GM20431 (cell line): Measurements from ENCODE around the gene FAM3B.

ENCODE experiments used
- in situ Hi-C: fragments of 300-500 bp; cut with MseI, MboI; formaldehyde crosslinking; loops from one replicate; pipeline ENCODE4 v1.15.0; 2020; ENCODE audit warnings: low sequenced_read_pairs; ENCODE audit not compliant: unreplicated experiment

The FAM3B gene

DNA sequence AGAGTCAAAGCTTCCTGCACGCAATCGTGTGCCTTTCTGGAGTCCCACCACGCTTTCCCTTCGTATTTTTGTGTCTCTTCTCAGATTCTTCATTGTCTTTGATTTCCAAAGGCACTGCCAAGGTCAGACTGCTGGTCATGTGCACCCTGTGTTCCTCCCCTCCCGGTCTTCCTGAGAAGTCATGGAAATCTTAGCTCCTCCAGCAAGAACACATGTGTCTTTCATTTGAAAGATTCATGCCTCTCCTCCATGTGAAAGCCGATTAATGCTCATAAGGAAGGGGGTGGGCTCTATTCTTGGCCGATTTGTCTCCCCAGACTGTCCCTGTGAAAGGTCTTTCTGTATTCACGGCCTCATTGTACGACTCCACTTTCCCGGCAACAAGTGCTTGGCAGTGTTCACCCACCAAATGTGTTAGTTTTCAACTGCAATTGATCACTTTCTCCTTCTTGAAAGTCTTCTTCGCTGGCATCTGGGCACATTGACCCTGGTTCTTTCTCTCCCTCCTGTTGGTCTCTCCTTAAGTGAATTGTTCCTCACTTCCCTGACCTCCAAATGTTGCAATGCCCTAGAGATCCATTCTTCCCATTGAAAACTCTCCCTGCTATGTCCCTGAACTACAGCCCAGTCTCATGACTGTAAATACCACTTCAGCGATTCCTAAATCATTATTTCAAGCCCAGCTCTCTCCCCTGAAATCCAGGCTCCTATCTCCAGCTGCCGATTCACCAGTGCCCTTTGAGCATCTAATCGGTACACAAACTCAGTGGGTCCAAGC lies 70.6 kb downstream of the FAM3B start:
- in situ Hi-C loops, result no loop called here

DNA sequence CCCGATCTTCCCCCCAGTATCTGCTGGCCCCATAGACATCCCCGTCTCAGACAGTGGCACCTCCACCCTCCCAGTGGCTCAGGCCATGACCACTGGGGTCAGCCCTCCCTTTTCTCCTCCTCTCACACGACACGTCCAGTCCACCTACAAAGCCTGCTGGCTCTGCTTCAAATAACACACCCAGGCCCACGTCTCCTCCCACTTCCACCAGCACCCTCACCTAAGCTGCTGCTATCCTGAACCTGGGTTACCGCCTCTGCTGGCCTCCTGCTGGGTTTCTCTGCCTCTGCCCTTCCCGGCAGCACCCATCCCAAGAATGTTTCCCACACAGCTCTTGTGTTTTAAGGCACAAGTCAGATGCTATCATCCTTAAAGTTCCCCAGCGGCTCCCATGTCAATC lies 71.2 kb downstream of the FAM3B start:
- in situ Hi-C loops, result no loop called here

DNA sequence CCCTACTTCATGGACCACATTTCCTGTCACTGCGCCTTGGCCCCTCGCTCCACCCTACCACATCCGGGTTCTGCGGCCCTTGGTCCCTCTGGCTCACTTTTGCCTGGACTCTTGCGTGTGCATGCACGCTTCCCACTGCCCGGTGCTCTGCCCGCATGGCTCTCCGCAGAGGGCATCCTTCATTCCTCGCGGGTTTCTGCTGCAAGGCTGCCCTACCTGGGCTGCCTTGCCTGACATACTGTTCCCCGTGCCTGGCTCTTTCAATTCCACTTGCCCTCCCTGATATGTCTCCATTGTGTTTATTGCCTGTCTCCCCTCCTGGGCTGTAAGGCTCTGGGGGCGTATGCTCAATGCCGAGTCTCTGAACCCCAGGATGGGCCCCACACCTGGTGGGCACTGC lies 71.7 kb downstream of the FAM3B start:
- in situ Hi-C loops, result no loop called here

DNA sequence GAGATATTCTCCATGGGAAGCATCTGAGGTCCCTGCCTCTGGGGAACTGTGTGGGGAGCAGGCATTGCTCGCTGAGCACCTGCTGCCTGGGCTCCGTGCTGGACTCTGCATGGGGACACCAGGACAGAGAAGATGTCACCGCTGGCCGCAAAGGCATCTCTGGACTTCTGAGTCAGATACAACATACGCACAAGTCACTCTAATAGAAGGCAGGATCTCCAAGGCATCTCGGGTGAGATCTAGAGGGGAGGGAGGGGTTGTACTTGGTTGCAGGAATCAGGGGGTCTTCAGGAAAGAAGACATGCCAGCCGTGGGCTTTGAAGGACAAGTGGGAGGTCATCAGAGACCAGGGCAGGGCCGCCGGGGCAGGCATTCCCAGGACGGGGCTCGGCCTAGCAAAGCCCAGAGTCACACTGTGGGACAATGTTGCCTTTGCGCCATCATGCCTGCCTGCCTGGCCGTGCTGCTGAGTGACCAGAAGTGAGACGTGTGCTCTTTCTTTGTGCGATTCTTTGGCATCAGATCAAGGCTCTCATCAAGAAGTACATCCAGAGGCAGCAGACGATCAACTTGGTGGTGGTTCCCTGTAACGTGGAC lies 73.5 kb downstream of the FAM3B start:
- in situ Hi-C loops, result no loop called here

DNA sequence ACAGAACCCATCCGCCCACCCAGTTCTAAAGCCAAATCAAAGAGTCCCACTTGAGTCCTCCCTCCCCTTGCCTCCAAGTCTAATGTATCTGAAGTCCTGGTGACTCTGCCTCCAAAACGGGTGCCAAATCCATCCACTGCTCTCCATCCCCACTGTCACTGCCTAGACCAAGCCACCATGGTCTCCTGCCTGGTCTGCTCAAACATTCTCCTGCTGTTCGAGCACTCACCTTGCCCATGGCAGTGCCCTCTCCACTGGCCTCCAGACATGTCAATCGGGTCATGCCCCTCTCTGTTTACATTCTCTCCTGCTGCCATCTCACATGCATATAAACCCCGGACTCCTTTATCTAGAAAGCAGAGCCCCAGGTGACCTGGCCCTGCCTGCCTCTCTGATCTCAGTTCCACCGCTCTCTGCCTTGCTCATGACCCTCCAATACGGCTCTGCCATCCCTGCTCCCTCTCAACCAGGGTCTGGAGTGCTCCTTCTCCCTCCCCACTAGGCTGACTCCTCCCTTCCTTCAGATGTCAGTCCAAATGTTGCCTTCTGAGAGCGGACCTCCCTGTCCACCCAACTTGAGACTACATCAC lies 77.4 kb downstream of the FAM3B start:
- in situ Hi-C loops, result no loop called here

DNA sequence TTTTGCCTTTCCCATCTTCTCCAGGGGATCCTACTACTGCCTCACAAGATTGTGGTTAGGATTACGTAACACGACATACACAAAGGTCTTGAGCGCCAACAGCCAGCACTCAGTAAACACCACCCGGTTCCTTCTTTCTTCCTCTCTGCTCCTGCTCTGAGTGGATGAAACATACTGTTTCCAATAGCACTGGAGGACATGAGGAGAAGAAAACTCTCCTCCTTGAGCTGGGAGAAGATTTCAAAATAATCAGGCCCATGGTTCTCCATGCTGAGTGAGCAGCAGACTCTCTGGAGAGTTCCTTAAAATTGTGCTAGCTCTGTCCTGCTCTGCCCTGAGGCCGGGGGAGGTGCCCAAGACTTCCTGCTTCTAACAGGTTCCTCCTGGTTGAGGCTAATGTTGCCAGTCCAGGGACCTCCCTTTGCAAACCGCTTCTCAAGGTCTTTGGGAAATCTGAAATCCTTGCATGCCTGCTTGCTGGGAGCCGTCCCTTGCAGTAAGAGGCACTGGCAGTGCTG lies 80.0 kb downstream of the FAM3B start:
- in situ Hi-C loops, result no loop called here

DNA sequence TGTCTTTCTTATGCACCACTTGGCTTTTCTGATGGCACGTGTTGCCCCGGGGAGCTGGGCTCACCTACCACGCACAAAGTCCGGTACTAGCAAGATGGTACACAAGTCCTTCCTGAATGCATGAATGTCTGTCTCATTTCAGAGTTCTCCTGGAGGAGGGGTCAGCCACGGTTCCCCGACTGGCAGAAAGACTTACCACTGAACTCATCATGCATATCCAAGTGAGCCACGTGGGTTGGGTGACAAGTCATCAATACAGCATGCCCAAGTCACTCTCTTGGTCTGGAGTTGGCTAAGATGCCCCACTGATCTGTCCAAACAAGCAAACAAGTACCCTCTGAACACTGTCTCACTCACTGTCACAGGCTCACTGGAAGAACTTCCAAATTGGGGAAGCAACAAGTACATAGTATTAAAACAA lies 80.9 kb downstream of the FAM3B start:
- in situ Hi-C loops, result no loop called here

DNA sequence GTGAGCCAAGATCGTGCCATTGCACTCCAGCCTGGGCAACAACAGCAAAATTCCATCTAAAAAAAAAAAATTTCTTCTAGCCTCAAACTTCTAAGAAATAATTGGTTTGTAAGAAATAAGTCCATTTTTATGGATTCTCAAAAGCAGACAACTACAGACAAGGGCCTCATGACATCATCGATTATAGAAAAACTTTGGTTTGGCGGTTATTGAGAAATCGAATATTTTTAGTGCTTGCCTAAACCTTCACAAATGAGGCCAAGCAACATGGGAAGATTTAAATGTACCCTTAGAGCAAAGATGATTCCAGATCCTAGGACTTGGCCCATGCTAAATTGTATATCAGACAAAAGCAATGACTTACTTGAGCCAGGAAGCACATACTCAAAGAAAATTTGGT lies 81.7 kb downstream of the FAM3B start:
- in situ Hi-C loops, result no loop called here

DNA sequence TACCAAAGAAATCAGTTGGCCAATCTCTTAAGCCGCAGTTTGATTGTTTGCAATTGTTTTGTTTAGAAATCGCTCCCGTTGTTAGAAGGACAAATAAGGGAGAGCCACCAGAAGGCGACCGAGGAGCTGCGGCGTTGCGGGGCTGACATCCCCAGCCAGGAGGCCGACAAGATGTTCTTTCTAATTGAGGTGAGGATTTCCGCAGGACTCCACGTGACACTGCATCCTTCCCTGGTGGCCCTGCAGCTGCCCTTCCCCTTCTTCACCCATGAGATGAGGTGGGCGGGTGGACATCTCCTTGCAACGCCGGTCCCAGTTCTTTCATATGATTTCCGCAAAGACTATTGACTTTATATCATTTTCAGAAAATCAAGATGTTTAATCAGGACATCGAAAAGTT lies 82.2 kb downstream of the FAM3B start:
- in situ Hi-C loops, result no loop called here

DNA sequence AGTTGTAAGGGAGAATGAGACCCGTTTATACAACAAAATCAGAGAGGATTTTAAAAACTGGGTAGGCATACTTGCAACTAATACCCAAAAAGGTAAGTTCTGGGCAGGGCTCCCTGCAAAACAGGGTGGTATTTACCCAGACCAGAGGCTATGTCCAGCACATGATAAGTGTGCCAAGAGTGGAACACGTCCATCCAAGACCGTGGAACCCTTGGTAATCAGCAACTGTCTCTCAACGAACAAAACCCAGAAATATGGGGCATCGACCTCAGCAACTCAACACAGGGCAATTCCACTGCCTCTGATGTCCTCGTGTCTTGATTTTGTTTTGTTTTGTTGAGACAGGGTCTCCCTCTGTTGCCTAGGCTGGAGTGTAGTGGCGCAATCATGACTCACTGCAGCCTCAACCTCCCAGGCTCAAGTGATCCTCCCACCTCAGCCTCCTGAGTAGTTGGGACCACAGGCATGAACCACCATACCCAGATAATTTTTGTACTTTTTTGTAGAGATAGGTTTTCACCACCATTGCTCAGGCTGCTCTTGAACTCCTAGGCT lies 82.7 kb downstream of the FAM3B start:
- in situ Hi-C loops, result no loop called here

DNA sequence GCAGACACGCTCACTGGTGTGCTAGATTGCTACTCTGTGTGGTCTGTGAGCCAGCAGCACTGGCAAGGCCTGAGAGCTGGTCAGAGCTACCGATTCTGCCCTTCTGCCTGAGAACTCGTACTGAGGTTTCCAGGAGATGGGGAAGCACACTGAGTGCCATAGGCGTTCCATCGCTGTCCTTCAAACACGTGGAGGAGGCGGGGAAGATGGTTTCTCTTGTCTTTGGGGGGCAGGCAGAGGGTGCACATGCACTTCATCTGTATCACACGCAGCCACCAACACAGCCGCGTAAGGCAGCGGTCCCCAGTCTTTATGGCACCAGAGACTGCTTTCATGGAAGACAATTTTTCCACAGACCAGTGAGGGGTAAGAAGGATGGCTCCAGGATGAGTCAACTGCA lies 85.6 kb downstream of the FAM3B start:
- in situ Hi-C loops, result no loop called here

DNA sequence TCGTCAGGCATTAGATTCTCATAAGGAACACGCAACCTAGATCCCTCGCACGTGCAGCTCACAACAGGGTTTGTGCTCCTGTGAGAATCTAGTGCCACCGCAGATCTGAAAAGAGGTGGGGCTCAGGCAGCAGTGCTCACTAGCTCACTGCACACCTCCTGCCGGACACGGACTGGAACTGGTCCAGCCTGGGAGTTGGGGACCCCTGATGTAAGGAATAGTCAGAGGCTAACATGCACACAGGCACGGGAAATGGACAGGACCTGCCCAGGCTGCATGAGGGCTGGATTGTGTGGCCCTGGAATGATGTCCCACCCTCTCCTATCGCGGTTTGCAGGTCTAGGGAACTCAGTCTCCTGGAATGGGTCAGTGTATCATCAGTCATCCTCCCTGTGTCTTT lies 86.2 kb downstream of the FAM3B start:
- in situ Hi-C loops, result no loop called here

DNA sequence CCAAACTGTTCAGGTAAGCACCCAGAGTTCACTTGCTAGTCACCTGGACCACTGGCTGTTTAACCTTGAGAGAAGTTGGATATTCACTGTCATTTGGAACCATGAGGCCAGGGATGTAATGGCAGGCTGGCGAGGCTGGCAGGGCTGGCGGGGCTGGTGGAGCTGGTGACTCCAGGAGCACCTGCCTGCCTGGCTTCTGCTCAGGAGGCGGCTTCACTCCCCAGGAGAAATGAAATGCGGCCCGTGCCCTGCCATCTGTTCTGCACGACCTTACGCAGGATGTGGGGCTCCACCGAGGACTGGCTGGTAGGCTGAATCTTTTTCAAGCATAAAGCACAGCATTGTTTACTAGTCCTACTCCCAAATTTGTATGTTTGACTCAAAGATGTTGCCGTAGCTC lies 86.7 kb downstream of the FAM3B start:
- in situ Hi-C loops, result no loop called here

DNA sequence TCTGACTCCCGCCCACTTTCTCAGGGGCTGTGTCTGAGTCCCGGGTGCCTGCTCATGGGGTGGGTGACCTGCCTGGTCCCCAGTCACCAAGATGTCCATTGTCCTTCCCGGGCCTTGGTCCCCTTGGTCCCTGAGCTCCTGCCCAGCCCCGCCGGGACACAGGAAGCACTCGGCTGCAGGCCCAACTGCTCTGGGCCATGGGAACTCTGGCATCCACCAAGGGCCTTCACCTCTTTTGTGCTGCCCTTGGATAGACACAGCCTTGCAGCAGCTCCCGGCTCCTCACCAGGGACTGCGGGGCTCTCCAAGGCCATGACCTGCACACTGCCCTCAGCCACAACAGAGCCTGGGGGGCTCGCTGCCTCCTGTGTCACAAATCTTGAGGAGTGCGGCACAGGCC lies 87.4 kb downstream of the FAM3B start:
- in situ Hi-C loops, result no loop called here

DNA sequence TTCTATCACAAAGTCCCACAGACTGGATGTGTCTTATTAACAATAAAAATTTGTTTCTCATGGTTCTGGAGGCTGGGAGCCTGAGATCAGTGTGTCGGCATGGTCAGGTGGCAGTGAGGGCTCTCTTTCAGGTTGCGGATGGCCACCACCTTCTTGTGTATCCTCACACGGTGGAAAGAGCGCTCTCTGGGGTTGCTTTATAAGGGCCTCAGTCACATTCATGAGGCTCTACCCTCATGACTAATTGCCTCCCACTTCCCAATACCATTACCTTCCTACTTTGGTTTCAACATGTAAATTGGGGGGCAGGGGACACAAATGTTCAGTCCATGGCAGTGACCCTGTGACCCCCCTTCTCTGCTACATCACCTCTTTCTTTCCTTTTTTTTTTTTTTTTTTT lies 88.7 kb downstream of the FAM3B start:
- in situ Hi-C loops, result no loop called here

DNA sequence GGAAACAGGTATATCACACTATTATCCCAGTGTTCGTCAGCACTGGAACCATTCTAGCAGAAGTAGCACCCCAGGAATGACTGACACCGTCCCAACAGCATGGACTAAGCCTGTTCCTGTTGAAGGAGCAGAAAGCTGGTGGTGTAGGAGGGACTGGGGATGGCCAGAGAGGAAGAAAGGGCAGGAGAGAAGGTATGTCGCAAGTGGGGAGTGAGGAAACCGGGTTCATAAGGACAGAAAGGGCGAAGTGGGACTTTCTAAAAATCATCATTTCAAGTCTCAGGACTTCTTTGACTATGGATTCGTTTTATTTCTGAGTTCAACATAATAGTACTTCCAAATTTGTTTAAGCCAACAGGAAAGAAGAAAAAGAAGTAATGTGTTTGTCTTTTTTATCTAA lies 89.7 kb downstream of the FAM3B start:
- in situ Hi-C loops, result no loop called here
